H1 (cell line): ENCODE results near the gene H1-8. TPM values are rescaled to one million over a fixed set of nuclear protein-coding genes. Genes with fewer than 3 reads are reported as not detected.

ENCODE experiments used
- CTBP2 ChIP-seq: IDR thresholded peaks from 2 replicates; pipeline ENCODE4 v1.7.0; 2011; ENCODE audit warnings: borderline replicate concordance, mild to moderate bottlenecking, moderate library complexity, mixed read lengths, low read length; ENCODE audit not compliant: insufficient read depth, insufficient read length
- POLR2AphosphoS5 ChIP-seq: IDR thresholded peaks from 2 replicates; pipeline ENCODE4 v1.6.1; 2011; ENCODE audit warnings: low read depth, low read length
- RNF2 ChIP-seq: fragments of 200-900, 300-1000 bp; sonication (generic); IDR thresholded peaks from 2 replicates; pipeline ENCODE4 v1.7.1; 2016; ENCODE audit warnings: borderline replicate concordance, low read depth, mild to moderate bottlenecking, antibody characterized with exemption, low read length; ENCODE audit not compliant: poor library complexity, severe bottlenecking; ENCODE audit errors: missing control alignments
- SP2 ChIP-seq: IDR thresholded peaks from 2 replicates; pipeline ENCODE4 v1.6.1; 2012; ENCODE audit warnings: mild to moderate bottlenecking, low read length, inconsistent platforms
- polyA plus RNA-seq, 7 experiments: library from polyadenylated mRNA; depleted of rRNA in 3 of 7; stranded (reverse) in 5 of 7; unstranded in 2 of 7; fragments of >200 nt in 5 of 7; fragments of 200-250 nt in 2 of 7; gene quantifications; 1 replicate in 5 of 7; 2 replicates in 1 of 7; 4 replicates in 1 of 7; pipeline versions ENCODE4 v1.2.1 to v1.2.3, GENCODE V29; 2011 to 2013; ENCODE audit warnings: missing spikeins in 2 of 7, mixed read lengths in 2 of 7
- total RNA-seq: library from RNA; stranded (reverse); fragmentation: NEBNext Ultra II Directional; extraction: Animal tissue kit (Norgen Biotek cat#: 25700); gene quantifications from 2 replicates; pipeline ENCODE4 v1.2.1, GENCODE V29; 2021

H1-8 gene
- total and polyA plus RNA-seq, 2 of the 8 experiments (the other 6 are each of a cell fraction or from before 2014, with no cell fraction given) = not detected

DNA sequence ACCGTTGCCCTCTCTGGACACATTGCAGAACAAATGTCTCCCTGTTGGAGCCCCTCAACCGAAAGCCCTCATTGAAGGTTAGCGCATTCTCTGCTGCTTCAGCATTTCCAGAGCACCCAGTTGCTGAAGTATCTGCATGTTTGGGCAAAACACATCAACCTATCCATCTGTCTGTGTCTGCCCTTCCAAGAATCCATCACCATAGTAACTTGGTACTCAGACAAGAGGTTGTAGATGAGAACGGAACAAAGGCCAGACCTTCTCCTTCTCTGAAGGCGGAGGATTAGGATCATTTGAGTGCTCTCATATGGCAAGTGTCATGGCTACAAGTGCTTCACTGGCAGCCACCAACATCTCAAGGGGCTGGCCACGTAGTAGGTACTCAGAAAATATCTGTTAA is 37.6 kb upstream of the H1-8 start (continued):
- TF ChIP-seq CTBP2 (no peak), RNF2 (no peak), SP2 (no peak), POLR2AphosphoS5 (no peak)
- TF ChIP-seq, all 59 proteins: peak for 0
